Liver (tissue), 9 donors: ENCODE results near the gene ERC1. TPM values are rescaled to one million over a fixed set of nuclear protein-coding genes. Genes with fewer than 3 reads are reported as not detected.

Experiments
- DNase-seq: peaks from one replicate; pipeline ENCODE4 v3.0.0-alpha.2; 2017; ENCODE audit warnings: low spot score
- H3K27ac ChIP-seq, 2 donors: one replicate each; pipeline ENCODE4 v1.7.0; 2013; ENCODE audit warnings: inconsistent platforms in 2 of 2, low read length in 2 of 2, control low read depth in 1 of 2, low read depth in 1 of 2, mild to moderate bottlenecking in 1 of 2
- H3K27me3 ChIP-seq, 4 donors: one replicate each; pipeline versions ENCODE4 v1.6.1 to v1.7.0; 2013; ENCODE audit warnings: low read length in 3 of 4, inconsistent platforms in 1 of 4, mild to moderate bottlenecking in 1 of 4, moderate library complexity in 1 of 4; ENCODE audit not compliant: control insufficient read depth in 4 of 4, insufficient read depth in 4 of 4
- H3K36me3 ChIP-seq, 4 donors: one replicate each; pipeline versions ENCODE4 v1.6.1 to v1.7.0; 2013; ENCODE audit warnings: low read length in 3 of 4, mild to moderate bottlenecking in 3 of 4, low read depth in 1 of 4, moderate library complexity in 1 of 4; ENCODE audit not compliant: control insufficient read depth in 4 of 4, insufficient read depth in 3 of 4
- H3K4me1 ChIP-seq, 4 donors: one replicate each; pipeline versions ENCODE4 v1.6.1 to v1.7.0; 2013; ENCODE audit warnings: low read length in 3 of 4, mild to moderate bottlenecking in 3 of 4, moderate library complexity in 1 of 4; ENCODE audit not compliant: control insufficient read depth in 4 of 4, insufficient read depth in 4 of 4
- H3K4me3 ChIP-seq, 3 donors: one replicate each; pipeline versions ENCODE4 v1.6.1 to v1.7.0; 2013; ENCODE audit warnings: low read length in 3 of 3, control low read depth in 1 of 3, low read depth in 1 of 3, mild to moderate bottlenecking in 1 of 3
- H3K9ac ChIP-seq, 2 donors: one replicate each; pipeline ENCODE4 v1.7.0; 2013; ENCODE audit warnings: low read length in 2 of 2, mild to moderate bottlenecking in 2 of 2, moderate library complexity in 2 of 2, control low read depth in 1 of 2, low read depth in 1 of 2
- H3K9me3 ChIP-seq, 4 donors: one replicate each; pipeline versions ENCODE4 v1.6.1 to v1.7.0; 2013; ENCODE audit warnings: low read length in 3 of 4; ENCODE audit not compliant: control insufficient read depth in 4 of 4
- EGR1 ChIP-seq, 2 donors: IDR thresholded peaks; 2 replicates each; pipeline ENCODE4 v1.6.1; 2016 to 2018; ENCODE audit warnings: antibody characterized with exemption in 2 of 2, low read depth in 2 of 2
- FOXA1 ChIP-seq: IDR thresholded peaks from 2 replicates; pipeline ENCODE4 v1.6.1; 2016; ENCODE audit warnings: antibody characterized with exemption
- FOXA2 ChIP-seq: IDR thresholded peaks from 2 replicates; pipeline ENCODE4 v1.6.1; 2016; ENCODE audit warnings: antibody characterized with exemption
- GABPA ChIP-seq, 2 donors: IDR thresholded peaks in 1 of 2; conservative IDR thresholded peaks in 1 of 2; 2 replicates each; pipeline ENCODE4 v1.6.1; 2016; ENCODE audit warnings: antibody characterized with exemption in 2 of 2, mild to moderate bottlenecking in 1 of 2, moderate library complexity in 1 of 2
- HNF4A ChIP-seq, 2 donors: conservative IDR thresholded peaks; 2 replicates each; pipeline ENCODE4 v1.6.1; 2016; ENCODE audit warnings: antibody characterized with exemption in 2 of 2, mild to moderate bottlenecking in 2 of 2
- HNF4G ChIP-seq: IDR thresholded peaks from 2 replicates; pipeline ENCODE4 v1.6.1; 2016; ENCODE audit warnings: antibody characterized with exemption
- JUND ChIP-seq, 2 donors: IDR thresholded peaks; 2 replicates each; pipeline ENCODE4 v1.6.1; 2016; ENCODE audit warnings: antibody characterized with exemption in 2 of 2
- NR2F2 ChIP-seq: IDR thresholded peaks from 2 replicates; pipeline ENCODE4 v1.6.1; 2016; ENCODE audit warnings: antibody characterized with exemption
- RAD21 ChIP-seq, 2 donors: IDR thresholded peaks; 2 replicates each; pipeline ENCODE4 v1.6.1; 2016; ENCODE audit warnings: antibody characterized with exemption in 2 of 2, mild to moderate bottlenecking in 2 of 2
- RXRA ChIP-seq, 2 donors: IDR thresholded peaks; 2 replicates each; pipeline ENCODE4 v1.6.1; 2017 to 2018; ENCODE audit warnings: antibody characterized with exemption in 2 of 2, mild to moderate bottlenecking in 1 of 2
- SP1 ChIP-seq: IDR thresholded peaks from 2 replicates; pipeline ENCODE4 v1.6.1; 2018; ENCODE audit warnings: antibody characterized with exemption, mild to moderate bottlenecking
- TAF1 ChIP-seq: conservative IDR thresholded peaks from 2 replicates; pipeline ENCODE4 v1.6.1; 2016; ENCODE audit warnings: antibody characterized with exemption, mild to moderate bottlenecking
- YY1 ChIP-seq: IDR thresholded peaks from 2 replicates; pipeline ENCODE4 v1.6.1; 2016; ENCODE audit warnings: antibody characterized with exemption, mild to moderate bottlenecking
- WGBS: extraction: QIAGEN DNeasy Blood & Tissue Kit; methylation state at CpG from one replicate; pipeline ENCODE4 v1.1.7; 2013; 5-methylcytosine and 5-hydroxymethylcytosine counted together
- polyA plus RNA-seq, 2 donors: library from polyadenylated mRNA; stranded (reverse) in 1 of 2; unstranded in 1 of 2; fragments of 200-250 nt in 1 of 2; fragments of >200 nt in 1 of 2; fragmentation: Nextera tagmentation in 1 of 2; extraction: Ambion mirVana in 1 of 2; gene quantifications; one replicate each; pipeline versions ENCODE4 v1.2.1 to v1.2.3, GENCODE V29; 2013 to 2015
- total RNA-seq, 2 donors: library from RNA; depleted of rRNA; stranded (reverse); fragments of >200 nt; gene quantifications; one replicate each; pipeline ENCODE4 v1.2.3, GENCODE V29; 2014
- TF ChIP-seq, protein P1 (sequence below): fragments of 150-350 bp; IDR thresholded peaks from 2 replicates; pipeline ENCODE4 v1.5.1; 2017; ENCODE audit warnings: improper control_type of control experiment, low read depth, low read length; ENCODE audit not compliant: missing input control
- TF ChIP-seq, protein P2 (sequence below): IDR thresholded peaks from 2 replicates; pipeline ENCODE4 v1.6.1; 2016; ENCODE audit warnings: antibody characterized with exemption
- TF ChIP-seq, protein P3 (sequence below): IDR thresholded peaks from 2 replicates; pipeline ENCODE4 v1.6.1; 2016; ENCODE audit warnings: antibody characterized with exemption
- TF ChIP-seq, protein P4 (sequence below): IDR thresholded peaks from 2 replicates; pipeline ENCODE4 v1.6.1; 2016; ENCODE audit warnings: antibody characterized with exemption
- TF ChIP-seq, protein P5 (sequence below): IDR thresholded peaks from 2 replicates; pipeline ENCODE4 v1.6.1; 2016; ENCODE audit warnings: antibody characterized with exemption, mild to moderate bottlenecking
- donor health status: healthy.
- donor health status: healthy.
- donor health status: healthy.
- donor health status: healthy.
- donor health status: healthy.

ERC1 gene
- total and polyA plus RNA-seq, 4 donors = 6.2 to 50.2 (median 10.3) TPM

DNA sequence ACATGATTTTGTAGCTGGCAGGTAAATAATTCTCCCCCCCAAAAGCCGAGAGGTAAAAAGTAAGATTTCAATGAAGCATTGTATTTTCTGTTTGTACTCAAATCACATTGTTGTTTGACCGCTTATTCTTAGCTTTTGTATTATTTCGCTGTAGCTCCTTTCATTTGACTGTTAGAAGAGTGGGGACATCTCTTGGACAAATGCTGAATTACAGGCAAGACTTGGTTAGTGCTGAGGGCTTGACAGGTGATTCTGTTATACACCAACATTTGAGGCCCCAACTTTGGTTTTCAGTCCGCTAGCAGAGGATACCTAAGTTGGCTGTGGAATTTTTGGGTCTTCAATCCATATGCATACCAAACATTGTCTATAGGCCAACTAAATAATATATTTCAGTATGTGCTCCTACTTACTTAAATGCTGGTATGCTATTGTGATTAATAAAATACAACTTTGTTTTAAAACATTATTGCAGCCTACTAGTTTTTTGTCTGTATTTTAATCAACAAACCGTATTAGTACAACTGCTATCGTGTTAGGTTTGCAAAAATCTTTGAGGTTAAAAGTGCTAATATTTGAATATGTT lies 102.2 kb downstream of the ERC1 start:
- Histone ChIP-seq H3K4me3 (no peak overlapping the region), H3K27me3 (no peaks in the 10 kb centered on the region), H3K9me3 (no peaks in the 10 kb centered on the region), H3K4me1 (peaks cover 0 to 2% (median 0%) of the 10 kb centered on the region in 4 donors), H3K9ac (no peak overlapping the region), H3K27ac (no peak overlapping the region), H3K36me3 (no peaks in the 10 kb centered on the region)
- no peak for DNase-seq
- TF ChIP-seq RAD21 (IDR thresholded peaks at IDR 0.05) = peak; percentile 89 to 92
- TF ChIP-seq EGR1 (IDR thresholded peaks at IDR 0.05; ENCODE audit: low read depth in 2 of 2) = no peak
- no peak for TF ChIP-seq JUND (IDR thresholded peaks at IDR 0.05)
- TF ChIP-seq, protein P1, sequence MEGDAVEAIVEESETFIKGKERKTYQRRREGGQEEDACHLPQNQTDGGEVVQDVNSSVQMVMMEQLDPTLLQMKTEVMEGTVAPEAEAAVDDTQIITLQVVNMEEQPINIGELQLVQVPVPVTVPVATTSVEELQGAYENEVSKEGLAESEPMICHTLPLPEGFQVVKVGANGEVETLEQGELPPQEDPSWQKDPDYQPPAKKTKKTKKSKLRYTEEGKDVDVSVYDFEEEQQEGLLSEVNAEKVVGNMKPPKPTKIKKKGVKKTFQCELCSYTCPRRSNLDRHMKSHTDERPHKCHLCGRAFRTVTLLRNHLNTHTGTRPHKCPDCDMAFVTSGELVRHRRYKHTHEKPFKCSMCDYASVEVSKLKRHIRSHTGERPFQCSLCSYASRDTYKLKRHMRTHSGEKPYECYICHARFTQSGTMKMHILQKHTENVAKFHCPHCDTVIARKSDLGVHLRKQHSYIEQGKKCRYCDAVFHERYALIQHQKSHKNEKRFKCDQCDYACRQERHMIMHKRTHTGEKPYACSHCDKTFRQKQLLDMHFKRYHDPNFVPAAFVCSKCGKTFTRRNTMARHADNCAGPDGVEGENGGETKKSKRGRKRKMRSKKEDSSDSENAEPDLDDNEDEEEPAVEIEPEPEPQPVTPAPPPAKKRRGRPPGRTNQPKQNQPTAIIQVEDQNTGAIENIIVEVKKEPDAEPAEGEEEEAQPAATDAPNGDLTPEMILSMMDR = peak; percentile 77
- TF ChIP-seq, protein P2, sequence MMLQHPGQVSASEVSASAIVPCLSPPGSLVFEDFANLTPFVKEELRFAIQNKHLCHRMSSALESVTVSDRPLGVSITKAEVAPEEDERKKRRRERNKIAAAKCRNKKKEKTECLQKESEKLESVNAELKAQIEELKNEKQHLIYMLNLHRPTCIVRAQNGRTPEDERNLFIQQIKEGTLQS = no peak
- WGBS = 34% methylated on average over 6 of the region's 6 CpGs

DNA sequence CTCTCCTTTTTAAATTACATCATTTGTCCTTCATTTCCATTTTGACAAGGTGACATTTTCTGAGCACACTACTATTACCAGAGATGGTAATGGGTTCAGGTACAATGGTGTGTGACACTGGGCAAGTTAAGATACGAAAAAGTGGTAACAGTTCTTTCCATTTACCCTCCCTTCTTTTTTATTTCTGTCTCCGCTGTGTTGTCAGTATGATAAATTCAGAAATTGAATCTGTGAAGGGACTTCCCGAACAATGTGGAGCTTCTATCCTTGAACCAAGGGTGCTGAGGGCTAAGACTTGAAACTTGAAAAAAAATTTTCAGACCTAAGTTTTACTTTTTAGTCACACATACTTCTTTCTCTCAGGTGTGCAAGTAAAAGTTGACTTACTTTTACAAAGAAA lies 103.7 kb downstream of the ERC1 start:
- WGBS = 95% methylated on average over 3 of the region's 3 CpGs
- TF ChIP-seq, protein P2 = no peak
- TF ChIP-seq SP1 (no peak), GABPA (IDR thresholded peaks at IDR 0.05 in 1 of 2, conservative IDR thresholded peaks at IDR 0.05 in 1 of 2) (no peak), RAD21 (IDR thresholded peaks at IDR 0.05) (no peak), NR2F2 (no peak), YY1 (no peak), HNF4G (no peak), FOXA1 (no peak), RXRA (IDR thresholded peaks at IDR 0.05) (no peak), EGR1 (IDR thresholded peaks at IDR 0.05; ENCODE audit: low read depth in 2 of 2) (no peak), HNF4A (conservative IDR thresholded peaks at IDR 0.05) (no peak), JUND (IDR thresholded peaks at IDR 0.05) (no peak), FOXA2 (no peak), TAF1 (no peak)
- TF ChIP-seq, protein P3, sequence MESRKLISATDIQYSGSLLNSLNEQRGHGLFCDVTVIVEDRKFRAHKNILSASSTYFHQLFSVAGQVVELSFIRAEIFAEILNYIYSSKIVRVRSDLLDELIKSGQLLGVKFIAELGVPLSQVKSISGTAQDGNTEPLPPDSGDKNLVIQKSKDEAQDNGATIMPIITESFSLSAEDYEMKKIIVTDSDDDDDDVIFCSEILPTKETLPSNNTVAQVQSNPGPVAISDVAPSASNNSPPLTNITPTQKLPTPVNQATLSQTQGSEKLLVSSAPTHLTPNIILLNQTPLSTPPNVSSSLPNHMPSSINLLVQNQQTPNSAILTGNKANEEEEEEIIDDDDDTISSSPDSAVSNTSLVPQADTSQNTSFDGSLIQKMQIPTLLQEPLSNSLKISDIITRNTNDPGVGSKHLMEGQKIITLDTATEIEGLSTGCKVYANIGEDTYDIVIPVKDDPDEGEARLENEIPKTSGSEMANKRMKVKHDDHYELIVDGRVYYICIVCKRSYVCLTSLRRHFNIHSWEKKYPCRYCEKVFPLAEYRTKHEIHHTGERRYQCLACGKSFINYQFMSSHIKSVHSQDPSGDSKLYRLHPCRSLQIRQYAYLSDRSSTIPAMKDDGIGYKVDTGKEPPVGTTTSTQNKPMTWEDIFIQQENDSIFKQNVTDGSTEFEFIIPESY = no peak
- TF ChIP-seq, protein P4, sequence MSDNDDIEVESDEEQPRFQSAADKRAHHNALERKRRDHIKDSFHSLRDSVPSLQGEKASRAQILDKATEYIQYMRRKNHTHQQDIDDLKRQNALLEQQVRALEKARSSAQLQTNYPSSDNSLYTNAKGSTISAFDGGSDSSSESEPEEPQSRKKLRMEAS = no peak
- TF ChIP-seq, protein P5, sequence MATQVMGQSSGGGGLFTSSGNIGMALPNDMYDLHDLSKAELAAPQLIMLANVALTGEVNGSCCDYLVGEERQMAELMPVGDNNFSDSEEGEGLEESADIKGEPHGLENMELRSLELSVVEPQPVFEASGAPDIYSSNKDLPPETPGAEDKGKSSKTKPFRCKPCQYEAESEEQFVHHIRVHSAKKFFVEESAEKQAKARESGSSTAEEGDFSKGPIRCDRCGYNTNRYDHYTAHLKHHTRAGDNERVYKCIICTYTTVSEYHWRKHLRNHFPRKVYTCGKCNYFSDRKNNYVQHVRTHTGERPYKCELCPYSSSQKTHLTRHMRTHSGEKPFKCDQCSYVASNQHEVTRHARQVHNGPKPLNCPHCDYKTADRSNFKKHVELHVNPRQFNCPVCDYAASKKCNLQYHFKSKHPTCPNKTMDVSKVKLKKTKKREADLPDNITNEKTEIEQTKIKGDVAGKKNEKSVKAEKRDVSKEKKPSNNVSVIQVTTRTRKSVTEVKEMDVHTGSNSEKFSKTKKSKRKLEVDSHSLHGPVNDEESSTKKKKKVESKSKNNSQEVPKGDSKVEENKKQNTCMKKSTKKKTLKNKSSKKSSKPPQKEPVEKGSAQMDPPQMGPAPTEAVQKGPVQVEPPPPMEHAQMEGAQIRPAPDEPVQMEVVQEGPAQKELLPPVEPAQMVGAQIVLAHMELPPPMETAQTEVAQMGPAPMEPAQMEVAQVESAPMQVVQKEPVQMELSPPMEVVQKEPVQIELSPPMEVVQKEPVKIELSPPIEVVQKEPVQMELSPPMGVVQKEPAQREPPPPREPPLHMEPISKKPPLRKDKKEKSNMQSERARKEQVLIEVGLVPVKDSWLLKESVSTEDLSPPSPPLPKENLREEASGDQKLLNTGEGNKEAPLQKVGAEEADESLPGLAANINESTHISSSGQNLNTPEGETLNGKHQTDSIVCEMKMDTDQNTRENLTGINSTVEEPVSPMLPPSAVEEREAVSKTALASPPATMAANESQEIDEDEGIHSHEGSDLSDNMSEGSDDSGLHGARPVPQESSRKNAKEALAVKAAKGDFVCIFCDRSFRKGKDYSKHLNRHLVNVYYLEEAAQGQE = no peak
- TF ChIP-seq, protein P1 = no peak
- Histone ChIP-seq H3K27me3 (no peaks in the 10 kb centered on the region), H3K4me1 (peaks cover 0 to 2% (median 0%) of the 10 kb centered on the region in 4 donors), H3K27ac (no peak overlapping the region), H3K9me3 (no peaks in the 10 kb centered on the region), H3K9ac (no peak overlapping the region), H3K4me3 (no peak overlapping the region), H3K36me3 (no peaks in the 10 kb centered on the region)
- DNase-seq = no peak
